HCT116 (cell line): ENCODE data around the gene EGF. TPM values are rescaled to one million over a fixed set of nuclear protein-coding genes. Genes with fewer than 3 reads are reported as not detected.

Source experiments
- ATAC-seq: fragments of 200-7000 bp; cut with Tn5 transposase; 2 replicates; pipeline ENCODE4 v1.9.1; 2020; ENCODE audit warnings: mild to moderate bottlenecking, moderate library complexity
- BruUV-seq: library from RNA; stranded (reverse); fragments of 400-500 nt; replicated peaks from 2 replicates; lab custom pipeline; 2021; lab: Mats Ljungman, UMichigan
- CTCF ChIA-PET: fragments of 300-600 bp; sonication (Branson Sonifier 250); formaldehyde crosslinking; loops from one replicate; lab custom pipeline; 2021; ENCODE audit warnings: antibody characterized with exemption; lab: Charles Lee
- POLR2A ChIA-PET: fragments of 300-600, 350-600 bp; sonication (Branson Sonifier 250); formaldehyde crosslinking; loops from one replicate; lab custom pipeline; 2021; ENCODE audit warnings: antibody characterized with exemption; lab: Charles Lee
- RAD21 ChIA-PET, 2 experiments: fragments of 300-600 bp; sonication (Branson Sonifier 250); formaldehyde crosslinking; loops; one replicate each; lab custom pipeline; 2023; ENCODE audit warnings: low total read pairs in 2 of 2; ENCODE audit not compliant: uncharacterized antibody in 2 of 2, unreplicated experiment in 2 of 2, low non-redundant PET in 1 of 2; lab: Charles Lee
- DNase-seq: peaks from one replicate; pipeline ENCODE4 v3.0.0-alpha.2; 2010; ENCODE audit warnings: low read depth, low spot score
- H2AFZ ChIP-seq: fragments of 200-600 bp; shearing (Covaris generic), sonication (generic); 2 replicates; pipeline ENCODE4 v1.6.1; 2017; ENCODE audit warnings: low read depth, mixed run types, mixed read lengths, antibody characterized with exemption, low read length; ENCODE audit not compliant: poor library complexity, severe bottlenecking
- H3K27ac ChIP-seq: 2 replicates; pipeline ENCODE4 v1.5.1; 2012; ENCODE audit warnings: low read depth, low read length
- H3K27me3 ChIP-seq: fragments of 200-600 bp; sonication (generic); 2 replicates; pipeline ENCODE4 v1.6.1; 2016; ENCODE audit warnings: mixed run types, low read length, mixed read lengths; ENCODE audit not compliant: insufficient read depth
- H3K36me3 ChIP-seq, 2 experiments: fragments of 200-500 bp in 1 of 2; fragments of 200-600 bp in 1 of 2; sonication (Bioruptor generic) in 1 of 2; sonication (generic) in 1 of 2; 2 replicates each; pipeline versions ENCODE4 v1.5.1 to v1.6.1; 2014 to 2016; ENCODE audit warnings: low read length in 2 of 2, inconsistent platforms in 1 of 2, mixed read lengths in 1 of 2, mixed run types in 1 of 2; ENCODE audit not compliant: insufficient read depth in 2 of 2, control insufficient read depth in 1 of 2
- H3K4me1 ChIP-seq, 2 experiments: fragments of 200-600 bp in 1 of 2; sonication (generic) in 1 of 2; 2 replicates each; pipeline versions ENCODE4 v1.5.1 to v1.6.1; 2012 to 2017; ENCODE audit warnings: low read length in 2 of 2, inconsistent platforms in 1 of 2, mild to moderate bottlenecking in 1 of 2, mixed read lengths in 1 of 2, mixed run types in 1 of 2, moderate library complexity in 1 of 2; ENCODE audit not compliant: insufficient read depth in 2 of 2, control insufficient read depth in 1 of 2
- H3K4me2 ChIP-seq: fragments of 200-600 bp; sonication (generic); 2 replicates; pipeline ENCODE4 v1.6.1; 2017; ENCODE audit warnings: mixed run types, low read length, mixed read lengths
- H3K4me3 ChIP-seq, 2 experiments: fragments of 200-600 bp in 1 of 2; sonication (generic) in 1 of 2; replicated peaks in 1 of 2; 2 replicates each; pipeline ENCODE4 v1.5.1; 2011 to 2016; ENCODE audit warnings: low read length in 2 of 2, control low read depth in 1 of 2, low read depth in 1 of 2, mild to moderate bottlenecking in 1 of 2, mixed read lengths in 1 of 2, mixed run types in 1 of 2
- H3K79me2 ChIP-seq: fragments of 200-600 bp; sonication (generic); 2 replicates; pipeline ENCODE4 v1.6.1; 2017; ENCODE audit warnings: mild to moderate bottlenecking, mixed run types, low read length, moderate library complexity, mixed read lengths; ENCODE audit not compliant: insufficient read depth
- H3K9ac ChIP-seq: fragments of 200-600 bp; sonication (generic); 2 replicates; pipeline ENCODE4 v1.6.1; 2016; ENCODE audit warnings: low read length, mixed read lengths
- H3K9me2 ChIP-seq: fragments of 200-600 bp; sonication (generic), shearing (Covaris generic); 2 replicates; pipeline ENCODE4 v1.6.1; 2017; ENCODE audit warnings: mixed run types, mild to moderate bottlenecking, moderate library complexity; ENCODE audit not compliant: insufficient read depth
- H3K9me3 ChIP-seq, 2 experiments: fragments of 200-500 bp in 1 of 2; fragments of 200-600 bp in 1 of 2; sonication (Bioruptor generic) in 1 of 2; sonication (generic) in 1 of 2; 2 replicates each; pipeline ENCODE4 v1.6.1; 2014 to 2017; ENCODE audit warnings: low read length in 2 of 2, mixed read lengths in 2 of 2, inconsistent platforms in 1 of 2, low read depth in 1 of 2, mild to moderate bottlenecking in 1 of 2, mixed run types in 1 of 2, moderate library complexity in 1 of 2; ENCODE audit not compliant: control insufficient read depth in 1 of 2, insufficient read depth in 1 of 2
- H4K20me1 ChIP-seq: fragments of 200-600 bp; sonication (generic), shearing (Covaris generic); 2 replicates; pipeline ENCODE4 v1.6.1; 2017; ENCODE audit warnings: mixed run types, mild to moderate bottlenecking, moderate library complexity; ENCODE audit not compliant: insufficient read depth
- ATF3 ChIP-seq: IDR thresholded peaks from 2 replicates; pipeline ENCODE4 v1.6.1; 2012
- CBX3 ChIP-seq: IDR thresholded peaks from 2 replicates; pipeline ENCODE4 v1.6.1; 2012; ENCODE audit warnings: low read depth
- CEBPB ChIP-seq: IDR thresholded peaks from 2 replicates; pipeline ENCODE4 v1.6.1; 2012; ENCODE audit warnings: low read depth
- CTCF ChIP-seq, 3 experiments: fragments of 200-600 bp in 1 of 3; sonication (generic) in 1 of 3; IDR thresholded peaks in 2 of 3; conservative IDR thresholded peaks in 1 of 3; 2 replicates each; pipeline ENCODE4 v1.5.1; 2012 to 2017; ENCODE audit warnings: low read depth in 2 of 3, low read length in 2 of 3, antibody characterized with exemption in 1 of 3, borderline replicate concordance in 1 of 3, control low read depth in 1 of 3, mild to moderate bottlenecking in 1 of 3, mixed read lengths in 1 of 3, mixed run types in 1 of 3, moderate library complexity in 1 of 3; ENCODE audit not compliant: insufficient read depth in 1 of 3
- EGR1 ChIP-seq: IDR thresholded peaks from 2 replicates; pipeline ENCODE4 v1.6.1; 2012; ENCODE audit warnings: low read depth
- ELF1 ChIP-seq: IDR thresholded peaks from 2 replicates; pipeline ENCODE4 v1.6.1; 2012; ENCODE audit warnings: low read depth, borderline replicate concordance
- EZH2 ChIP-seq: fragments of 200-600 bp; sonication (generic); IDR thresholded peaks from 2 replicates; pipeline ENCODE4 v1.6.1; 2017; ENCODE audit warnings: antibody characterized with exemption, mixed run types
- EZH2phosphoT487 ChIP-seq: fragments of 200-600 bp; IDR thresholded peaks from 2 replicates; pipeline ENCODE4 v1.6.1; 2018; ENCODE audit warnings: antibody characterized with exemption, borderline replicate concordance
- FOSL1 ChIP-seq: IDR thresholded peaks from 2 replicates; pipeline ENCODE4 v1.6.1; 2012; ENCODE audit warnings: low read depth
- JUND ChIP-seq: IDR thresholded peaks from 2 replicates; pipeline ENCODE4 v1.6.1; 2012
- MAX ChIP-seq: IDR thresholded peaks from 2 replicates; pipeline ENCODE4 v1.6.1; 2012
- POLR2A ChIP-seq: IDR thresholded peaks from 2 replicates; pipeline ENCODE4 v1.7.0; 2011; ENCODE audit warnings: borderline replicate concordance; ENCODE audit not compliant: insufficient read depth, insufficient read length; ENCODE audit errors: extremely low read depth
- RAD21 ChIP-seq: IDR thresholded peaks from 2 replicates; pipeline ENCODE4 v1.6.1; 2012; ENCODE audit warnings: low read depth, mild to moderate bottlenecking
- REST ChIP-seq: IDR thresholded peaks from 2 replicates; pipeline ENCODE4 v1.6.1; 2012; ENCODE audit warnings: low read depth
- SIN3A ChIP-seq: IDR thresholded peaks from 2 replicates; pipeline ENCODE4 v1.6.1; 2012; ENCODE audit warnings: low read depth
- SP1 ChIP-seq: IDR thresholded peaks from 2 replicates; pipeline ENCODE4 v1.6.1; 2012; ENCODE audit warnings: low read depth
- SRF ChIP-seq: IDR thresholded peaks from 2 replicates; pipeline ENCODE4 v1.6.1; 2012; ENCODE audit warnings: low read depth
- TCF7L2 ChIP-seq: IDR thresholded peaks from 2 replicates; pipeline ENCODE4 v1.7.0; 2011; ENCODE audit warnings: borderline replicate concordance, inconsistent platforms; ENCODE audit not compliant: insufficient read depth, insufficient read length; ENCODE audit errors: extremely low read depth
- ZBTB33 ChIP-seq: IDR thresholded peaks from 2 replicates; pipeline ENCODE4 v1.6.1; 2011; ENCODE audit warnings: mild to moderate bottlenecking, low read length, moderate library complexity; ENCODE audit not compliant: insufficient replicate concordance; ENCODE audit errors: extremely low read depth
- ZFX ChIP-seq: fragments of 450-650 bp; IDR thresholded peaks from 2 replicates; pipeline ENCODE4 v1.6.1; 2017
- ZNF274 ChIP-seq: fragments of 200-500 bp; sonication (Bioruptor generic); IDR thresholded peaks from 2 replicates; pipeline ENCODE4 v1.6.1; 2014; ENCODE audit warnings: mild to moderate bottlenecking, low read depth, low read length, inconsistent platforms
- intact Hi-C: fragments of 100-400 bp; cut with micrococcal nuclease; formaldehyde crosslinking; loops from 2 replicates; pipeline ENCODE4 v1.10.0; 2022
- total RNA-seq: library from RNA; stranded (reverse); gene quantifications from one replicate; pipeline ENCODE4 v1.2.1, GENCODE V29; 2021; ENCODE audit not compliant: unreplicated experiment

The EGF gene
- total RNA-seq, 1 experiment from 2014 or later: 0.57 TPM

GRCh38 chr4:109989044-109989443 is 76.4 kb downstream of the EGF start:
- Histone ChIP-seq H3K79me2 (no peaks in the 10 kb centered on the region), H3K9me2 (0 out of 2 replicates have a peak, but pooled peaks cover 2% of the 10 kb centered on the region), H3K4me3 (peak overlapping the region in 1 of 2 experiments; percentile 3; a peak in 1 of 4 replicates), H4K20me1 (no peaks in the 10 kb centered on the region), H3K27ac (no peak overlapping the region), H2AFZ (peak overlapping the region; percentile 86), H3K9me3 (no peaks in the 10 kb centered on the region), H3K36me3 (no peaks in the 10 kb centered on the region), H3K4me2 (peak overlapping the region; percentile 58), H3K27me3 (no peaks in the 10 kb centered on the region), H3K9ac (no peak overlapping the region), H3K4me1 (peaks cover 0 to 11% of the 10 kb centered on the region in 2 experiments; a peak in 2 of 4 replicates)
- ChIA-PET CTCF (interaction anchor here (1.7 kb wide), 1 partner anchor 11 kb away, joined by 4 read pairs; no protein-coding TSS in a partner anchor), RAD21 (no interaction called here), POLR2A (no interaction called here)
- peak; percentile 72 for ATAC-seq
- intact Hi-C loops: no loop called here
- no TSS peak for BruUV-seq
- DNase-seq: peak; percentile 50
- no peak for TF ChIP-seq EZH2
- no peak for TF ChIP-seq EGR1
- no peak for TF ChIP-seq ZNF274
- no peak for TF ChIP-seq EZH2phosphoT487
- no peak for TF ChIP-seq SIN3A
- TF ChIP-seq CTCF (IDR thresholded peaks at IDR 0.05 in 2 of 3, conservative IDR thresholded peaks at IDR 0.05 in 1 of 3; ENCODE audit: borderline replicate concordance in 1 of 3, insufficient read depth in 1 of 3, low read depth in 2 of 3, low read length in 2 of 3): no peak
- peak; percentile 58; the same call in 1 of the 2 replicates for TF ChIP-seq JUND
- peak; percentile 57; the same call in 1 of the 2 replicates for TF ChIP-seq SP1
- no peak for TF ChIP-seq RAD21
- peak; percentile 97 for TF ChIP-seq CEBPB
- no peak for TF ChIP-seq ZFX
- TF ChIP-seq FOSL1: peak; percentile 57
- no peak for TF ChIP-seq TCF7L2
- no peak for TF ChIP-seq REST
- peak; percentile 63 for TF ChIP-seq MAX
- TF ChIP-seq POLR2A: no peak
- no peak for TF ChIP-seq ATF3
- no peak for TF ChIP-seq ZBTB33
- TF ChIP-seq SRF: no peak
- TF ChIP-seq ELF1: no peak
- peak; percentile 66; the same call in 1 of the 2 replicates for TF ChIP-seq CBX3
